Measurements from ENCODE around the gene GPR26. TPM values are rescaled to one million over a fixed set of nuclear protein-coding genes. Genes with fewer than 3 reads are reported as not detected.

Gene GPR26
- total RNA-seq, 4 donors from 2014 or later: not detected

DNA sequence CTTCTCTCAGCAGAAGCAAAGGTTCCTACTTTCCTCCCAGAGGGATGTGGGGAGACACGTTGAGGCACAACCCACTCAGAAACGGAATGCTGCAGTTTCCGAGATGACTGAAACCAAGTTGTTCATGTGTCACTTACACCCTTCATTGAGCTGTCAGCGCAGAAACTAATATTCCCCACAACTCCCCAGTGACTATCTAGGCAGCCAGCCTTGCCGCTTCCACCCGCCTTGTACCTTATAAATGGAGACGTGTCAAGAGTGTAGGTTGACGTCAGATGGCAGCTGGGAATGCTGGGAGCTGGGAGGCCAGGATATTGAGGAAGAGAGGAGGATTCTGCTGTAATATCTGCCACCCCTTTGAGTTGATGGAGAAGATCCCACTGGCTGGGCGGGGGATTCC, 15.1 kb downstream of the GPR26 start:
- H3K27me3 ChIP-seq: peaks cover 0 to 35% (median 0%) of the 10 kb centered on the region in 4 donors

DNA sequence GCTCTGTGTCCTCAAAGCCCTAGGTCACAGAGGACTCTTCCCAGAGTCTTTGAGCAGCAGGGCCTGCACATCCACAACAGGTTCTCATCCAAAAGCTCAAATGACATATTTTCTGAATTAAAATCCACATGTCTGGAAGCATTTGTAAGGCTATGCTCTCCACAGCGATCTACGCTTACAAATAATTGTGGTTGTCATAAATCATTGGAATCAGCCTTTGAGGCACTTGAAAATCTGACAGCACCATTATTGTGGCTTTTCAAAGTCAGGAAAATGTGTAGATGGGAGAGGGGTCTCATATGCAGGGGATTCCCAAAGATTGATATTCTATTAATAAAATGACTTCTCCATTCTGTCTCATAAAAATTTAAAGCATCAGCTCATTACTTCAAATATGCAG, 16.3 kb downstream of the GPR26 start:
- intact Hi-C loops (cut with DNase I): no loop called here
- no peak overlapping the region for H3K27ac ChIP-seq (replicated peaks in 1 of 4)
- H3K36me3 ChIP-seq: no peaks in the 10 kb centered on the region
- H3K4me1 ChIP-seq: no peaks in the 10 kb centered on the region
- DNase-seq (ENCODE audit: extremely low spot score): no peak
- no peaks in the 10 kb centered on the region for H3K9me3 ChIP-seq
- H3K4me3 ChIP-seq: no peak overlapping the region
- no peak for TF ChIP-seq POLR2AphosphoS5 (IDR thresholded peaks at IDR 0.05)
- TF ChIP-seq EP300 (IDR thresholded peaks at IDR 0.05): no peak
- TF ChIP-seq POLR2A (IDR thresholded peaks at IDR 0.05; ENCODE audit: low read depth): no peak
- TF ChIP-seq, protein P1, sequence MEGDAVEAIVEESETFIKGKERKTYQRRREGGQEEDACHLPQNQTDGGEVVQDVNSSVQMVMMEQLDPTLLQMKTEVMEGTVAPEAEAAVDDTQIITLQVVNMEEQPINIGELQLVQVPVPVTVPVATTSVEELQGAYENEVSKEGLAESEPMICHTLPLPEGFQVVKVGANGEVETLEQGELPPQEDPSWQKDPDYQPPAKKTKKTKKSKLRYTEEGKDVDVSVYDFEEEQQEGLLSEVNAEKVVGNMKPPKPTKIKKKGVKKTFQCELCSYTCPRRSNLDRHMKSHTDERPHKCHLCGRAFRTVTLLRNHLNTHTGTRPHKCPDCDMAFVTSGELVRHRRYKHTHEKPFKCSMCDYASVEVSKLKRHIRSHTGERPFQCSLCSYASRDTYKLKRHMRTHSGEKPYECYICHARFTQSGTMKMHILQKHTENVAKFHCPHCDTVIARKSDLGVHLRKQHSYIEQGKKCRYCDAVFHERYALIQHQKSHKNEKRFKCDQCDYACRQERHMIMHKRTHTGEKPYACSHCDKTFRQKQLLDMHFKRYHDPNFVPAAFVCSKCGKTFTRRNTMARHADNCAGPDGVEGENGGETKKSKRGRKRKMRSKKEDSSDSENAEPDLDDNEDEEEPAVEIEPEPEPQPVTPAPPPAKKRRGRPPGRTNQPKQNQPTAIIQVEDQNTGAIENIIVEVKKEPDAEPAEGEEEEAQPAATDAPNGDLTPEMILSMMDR (IDR thresholded peaks at IDR 0.05): no peak
- peaks cover 0 to 30% (median 0%) of the 10 kb centered on the region in 4 donors for H3K27me3 ChIP-seq
- whole genome bisulfite sequencing: 95% methylated on average over 2 of the region's 2 CpGs

More for the DNA sequence above, 15.1 kb downstream of the GPR26 start:
- Histone ChIP-seq H3K27ac (replicated peaks in 1 of 4) (no peak overlapping the region), H3K4me1 (no peaks in the 10 kb centered on the region), H3K9me3 (no peaks in the 10 kb centered on the region), H3K4me3 (no peak overlapping the region), H3K36me3 (no peaks in the 10 kb centered on the region)
- DNase-seq (ENCODE audit: extremely low spot score): no peak
- TF ChIP-seq, protein P1 (IDR thresholded peaks at IDR 0.05): no peak
- TF ChIP-seq POLR2AphosphoS5 (IDR thresholded peaks at IDR 0.05) (no peak), EP300 (IDR thresholded peaks at IDR 0.05) (no peak), POLR2A (IDR thresholded peaks at IDR 0.05; ENCODE audit: low read depth) (no peak)
- 72% methylated on average over 8 of the region's 9 CpGs for WGBS
- intact Hi-C loops (cut with DNase I): no loop called here

DNA sequence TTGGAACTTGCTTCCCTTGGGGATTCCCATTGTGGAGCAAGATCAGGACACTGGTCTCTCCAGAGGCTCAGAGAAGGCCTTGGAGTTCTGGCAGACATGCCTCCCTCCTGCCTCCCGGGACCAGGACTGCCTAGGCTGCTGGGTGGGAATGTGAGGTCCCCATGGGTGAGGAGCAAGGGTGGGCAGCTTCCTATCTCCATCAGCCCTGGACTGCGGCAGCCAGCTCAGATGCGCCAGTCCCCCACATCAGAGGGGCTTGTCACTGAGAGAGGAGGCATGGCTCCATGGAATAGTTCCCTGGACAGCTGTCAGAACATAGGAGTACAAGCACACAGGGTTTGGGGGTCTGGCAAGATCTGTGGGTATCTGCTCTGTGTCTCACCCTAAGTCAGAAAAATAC, 17.3 kb downstream of the GPR26 start:
- intact Hi-C loops (cut with DNase I): no loop called here
- H3K36me3 ChIP-seq: no peaks in the 10 kb centered on the region
- no CpG with 5 or more reads among the region's 3 CpGs for WGBS
- H3K4me3 ChIP-seq: no peak overlapping the region
- no peak for TF ChIP-seq POLR2A (IDR thresholded peaks at IDR 0.05; ENCODE audit: low read depth)
- peaks cover 0 to 30% (median 0%) of the 10 kb centered on the region in 4 donors for H3K27me3 ChIP-seq
- no peaks in the 10 kb centered on the region for H3K4me1 ChIP-seq
- H3K27ac ChIP-seq (replicated peaks in 1 of 4): no peak overlapping the region
- no peak for DNase-seq (ENCODE audit: extremely low spot score)
- no peaks in the 10 kb centered on the region for H3K9me3 ChIP-seq

DNA sequence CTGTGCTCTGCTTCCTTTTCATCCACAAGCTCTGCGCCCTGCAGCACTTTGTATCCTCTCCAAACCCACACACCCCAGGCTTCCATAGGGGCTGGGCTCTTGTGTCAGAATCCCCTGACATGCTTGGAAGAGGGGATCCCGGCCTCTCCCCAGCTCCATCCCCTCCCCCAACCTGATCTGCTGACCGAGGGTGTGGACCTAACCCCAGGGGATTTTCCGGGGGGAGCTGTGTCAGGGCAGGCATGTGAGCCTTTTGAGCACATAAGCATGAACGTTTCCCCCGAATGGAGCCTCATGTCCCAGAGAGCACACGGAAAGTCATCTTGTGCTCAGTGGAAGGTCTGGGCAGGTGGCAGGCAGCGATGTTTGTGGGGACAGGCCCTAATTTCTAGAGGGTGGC, 17.7 kb downstream of the GPR26 start:
- no peak for DNase-seq (ENCODE audit: extremely low spot score)
- 56% methylated on average over 3 of the region's 8 CpGs for WGBS

DNA sequence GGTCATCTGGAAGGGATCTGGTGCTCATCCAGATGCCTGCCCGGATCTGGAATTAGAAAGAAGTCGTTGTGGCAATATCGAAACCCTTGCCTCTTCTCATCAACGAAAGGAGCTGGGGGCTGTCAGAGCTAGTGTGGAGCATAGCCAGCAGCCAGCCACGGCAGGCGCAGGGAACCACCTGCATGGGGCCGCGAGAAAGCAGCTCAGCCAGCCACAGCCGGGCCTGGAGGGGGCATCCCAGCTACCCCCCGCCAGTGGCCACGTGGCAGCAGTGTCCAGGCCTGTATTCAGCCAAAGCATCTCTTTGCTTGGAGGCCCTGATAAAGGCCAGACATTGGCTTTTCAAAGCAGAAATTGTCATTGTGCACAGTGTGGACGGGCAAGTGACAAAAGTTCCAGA, 19.1 kb downstream of the GPR26 start:
- Histone ChIP-seq H3K27ac (replicated peaks in 1 of 4) (no peak overlapping the region), H3K4me1 (no peaks in the 10 kb centered on the region), H3K27me3 (peaks cover 0 to 20% (median 0%) of the 10 kb centered on the region in 4 donors), H3K4me3 (no peak overlapping the region), H3K9me3 (no peaks in the 10 kb centered on the region), H3K36me3 (no peaks in the 10 kb centered on the region)
- WGBS: 69% methylated on average over 12 of the region's 12 CpGs
- no peak for TF ChIP-seq EP300 (IDR thresholded peaks at IDR 0.05)
- TF ChIP-seq POLR2AphosphoS5 (IDR thresholded peaks at IDR 0.05): no peak
- TF ChIP-seq, protein P1 (IDR thresholded peaks at IDR 0.05): no peak
- no peak for TF ChIP-seq POLR2A (IDR thresholded peaks at IDR 0.05; ENCODE audit: low read depth)
- intact Hi-C loops (cut with DNase I): no loop called here
- no peak for DNase-seq (ENCODE audit: extremely low spot score)

More for the DNA sequence above, 17.7 kb downstream of the GPR26 start:
- Histone ChIP-seq H3K36me3 (no peaks in the 10 kb centered on the region), H3K27ac (replicated peaks in 1 of 4) (no peak overlapping the region), H3K27me3 (peaks cover 0 to 30% (median 0%) of the 10 kb centered on the region in 4 donors), H3K4me3 (no peak overlapping the region), H3K4me1 (no peaks in the 10 kb centered on the region), H3K9me3 (no peaks in the 10 kb centered on the region)
- intact Hi-C loops (cut with DNase I): no loop called here
- TF ChIP-seq POLR2AphosphoS5 (IDR thresholded peaks at IDR 0.05): no peak
- TF ChIP-seq, protein P1 (IDR thresholded peaks at IDR 0.05): no peak
